Stimulated activated CD4-positive, alpha-beta T cell treated with anti-CD3 and anti-CD28 coated beads, TNF-alpha, amount 100 ng/mL, for 24 hours (primary cell): ENCODE measurements around the gene RBM20.
"Not testable (repeated sequence)": the region's sequence is repeated elsewhere in the genome, so short reads cannot be mapped to it uniquely, and the experiment has no call there.

Experiments
- DNase-seq, 3 experiments: peaks; one replicate each; pipeline ENCODE4 v3.0.0-alpha.2; 2020; ENCODE audit warnings: low read depth in 3 of 3

The RBM20 gene

DNA sequence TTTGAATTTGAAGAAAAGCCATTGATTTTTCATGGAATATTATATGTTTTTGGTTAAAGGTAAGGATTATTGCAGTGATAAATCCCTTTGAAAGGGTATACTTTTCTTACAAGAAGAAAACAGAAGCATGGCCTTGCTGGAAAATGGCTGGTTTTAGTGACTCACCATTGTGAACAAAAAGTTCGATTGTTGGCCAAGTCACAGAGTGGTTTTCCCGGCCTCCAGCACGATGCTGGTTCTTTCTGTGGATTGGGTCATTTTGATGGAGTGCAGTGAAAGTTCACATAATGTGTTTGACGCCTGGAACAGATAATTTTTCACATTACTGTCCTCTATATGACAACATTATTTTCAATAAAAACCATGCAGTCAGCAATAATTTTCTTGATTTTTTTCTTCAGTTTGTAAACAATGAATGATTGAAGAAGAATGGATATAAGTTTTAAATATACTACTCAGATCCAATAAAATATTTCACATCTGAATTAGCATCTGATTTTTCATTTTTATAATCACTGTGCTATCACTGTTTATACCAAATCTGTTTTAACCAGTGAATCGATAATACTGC is 60.9 kb downstream of the RBM20 start:
- no peak for DNase-seq

DNA sequence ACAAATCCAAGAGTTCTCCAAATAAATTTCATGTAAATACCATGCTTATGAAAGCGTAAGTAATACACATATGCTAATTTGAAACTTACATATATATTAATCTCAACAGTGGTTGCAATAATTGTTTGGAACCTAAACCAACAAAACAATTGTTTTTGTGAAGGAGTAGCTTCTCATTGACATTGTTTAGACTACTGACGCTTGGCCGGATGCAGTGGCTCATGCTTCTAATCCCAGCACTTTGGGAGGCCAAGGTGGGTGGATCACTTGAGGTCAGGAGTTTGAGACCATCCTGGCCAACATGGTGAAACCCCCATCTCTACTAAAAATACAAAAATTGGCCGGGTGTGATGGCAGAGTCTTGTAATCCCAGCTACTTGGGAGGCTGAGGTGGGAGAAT is 61.5 kb downstream of the RBM20 start:
- DNase-seq = not testable (repeated sequence)

DNA sequence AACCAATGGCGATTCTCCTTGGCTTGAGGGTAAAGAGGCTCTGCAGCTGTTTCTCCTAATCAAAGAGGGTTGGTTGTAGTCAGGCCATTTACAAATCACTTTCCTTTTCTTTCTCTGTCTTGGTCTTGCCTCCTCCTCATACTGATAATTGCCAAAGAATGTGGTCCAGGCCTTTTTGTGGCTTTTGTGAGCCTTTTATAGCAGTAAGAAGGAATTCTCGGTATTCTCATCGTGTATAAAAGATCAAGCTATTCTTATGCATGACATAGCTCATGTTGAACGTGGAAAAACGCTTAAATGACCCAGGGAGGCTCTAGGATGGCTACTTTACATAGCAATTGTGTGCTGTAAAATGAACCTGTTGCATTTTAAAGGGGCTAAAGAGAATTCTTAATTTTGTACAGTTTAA is 62.6 kb downstream of the RBM20 start:
- no peak for DNase-seq

DNA sequence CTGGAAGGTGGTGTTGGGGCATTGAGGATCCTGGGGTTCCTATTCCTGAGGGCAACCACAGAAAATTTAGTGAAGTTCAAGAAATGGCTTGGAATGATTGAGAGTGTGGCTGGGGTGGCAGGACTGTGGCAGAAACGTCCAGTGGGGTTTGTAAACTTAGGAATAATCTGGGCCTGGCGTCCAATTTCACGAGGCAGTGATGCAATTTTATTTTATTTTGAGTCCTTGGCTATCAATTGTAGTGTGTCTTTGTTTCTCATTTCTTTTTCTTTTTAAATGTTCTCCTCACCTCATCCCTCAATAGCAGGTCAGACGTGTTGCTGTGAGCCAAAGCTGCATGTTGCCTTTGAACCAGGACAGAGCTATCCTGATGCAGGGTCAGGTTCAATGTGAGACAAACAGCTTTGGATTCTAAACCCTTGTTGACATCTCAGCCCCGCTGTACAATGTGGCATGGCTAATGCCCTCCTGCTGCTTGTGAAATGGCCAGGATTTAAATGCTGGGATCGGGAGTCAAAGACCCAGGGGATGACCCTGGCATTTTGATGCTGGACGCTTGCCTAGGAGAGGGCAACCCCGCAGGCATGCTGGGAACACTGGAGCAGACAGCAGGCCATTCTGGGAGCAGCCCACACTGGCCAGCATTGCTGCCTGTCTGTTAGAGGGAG is 64.8 kb downstream of the RBM20 start:
- no peak for DNase-seq

DNA sequence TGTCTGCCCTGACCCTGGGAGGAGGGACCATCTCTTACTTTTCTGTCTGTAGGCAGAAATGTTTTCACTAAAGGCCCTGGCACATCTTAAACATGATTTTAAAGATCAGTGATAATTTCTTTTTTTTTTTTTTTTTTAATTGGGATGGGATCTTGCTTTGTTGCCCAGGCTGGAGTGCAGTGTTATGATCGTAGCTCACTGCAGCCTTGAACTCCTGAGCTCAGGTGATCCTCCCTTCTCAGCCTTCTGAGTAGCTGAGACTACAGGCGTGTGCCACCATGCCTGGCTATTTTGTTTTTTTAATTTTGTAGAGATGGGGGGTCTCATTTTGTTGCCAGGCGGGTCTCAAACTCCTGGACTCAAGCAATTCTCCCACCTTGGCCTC is 65.3 kb downstream of the RBM20 start:
- no peak for DNase-seq

DNA sequence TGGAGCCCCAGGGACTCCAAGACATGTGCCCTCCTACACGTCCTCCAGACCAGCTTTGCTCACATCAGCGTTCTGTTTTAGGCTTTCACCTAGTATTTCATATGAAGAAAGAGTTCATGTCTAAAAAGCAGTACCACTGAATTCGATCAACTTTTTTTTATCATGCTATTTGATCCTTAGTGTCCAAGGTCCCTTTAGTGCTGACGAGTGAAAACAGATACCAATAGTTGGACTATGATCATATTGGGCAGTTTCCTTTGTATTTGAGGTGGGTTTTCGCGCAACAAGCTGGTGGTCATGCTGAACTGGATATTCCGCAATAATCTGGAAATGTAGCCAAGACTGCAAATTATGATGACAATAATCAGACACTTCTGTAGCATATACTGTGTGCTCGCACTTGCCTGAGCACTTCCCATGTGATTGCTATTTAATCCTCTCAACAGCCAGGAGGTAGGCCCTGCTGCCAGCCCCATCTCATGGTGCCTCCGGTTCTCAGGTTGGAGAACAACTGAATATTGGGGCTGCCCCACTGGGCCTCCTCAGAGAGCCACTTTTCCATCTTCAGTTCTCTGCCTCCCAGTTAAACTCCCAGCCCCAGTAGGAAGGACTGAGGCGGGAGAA is 65.9 kb downstream of the RBM20 start:
- no peak for DNase-seq

DNA sequence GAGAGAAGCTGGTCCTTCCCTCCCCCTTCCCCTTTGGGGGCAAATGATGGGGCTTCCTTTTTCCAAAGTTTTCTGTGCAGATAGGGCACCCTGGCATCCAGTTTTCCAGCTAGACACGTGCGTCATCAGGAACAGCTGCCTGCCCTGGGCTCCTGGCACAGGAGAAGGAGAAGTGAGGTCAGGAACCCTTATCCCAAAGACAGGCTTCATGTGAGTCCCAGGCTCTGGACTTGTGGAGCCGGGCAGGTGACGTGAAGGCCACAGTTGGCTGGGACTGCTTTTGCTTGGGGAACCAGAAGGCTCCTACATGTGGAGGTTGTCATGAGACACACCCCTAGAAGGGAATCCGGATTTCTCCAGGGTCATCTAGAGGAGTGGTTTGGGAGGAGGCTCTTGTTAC is 66.5 kb downstream of the RBM20 start:
- no peak for DNase-seq

DNA sequence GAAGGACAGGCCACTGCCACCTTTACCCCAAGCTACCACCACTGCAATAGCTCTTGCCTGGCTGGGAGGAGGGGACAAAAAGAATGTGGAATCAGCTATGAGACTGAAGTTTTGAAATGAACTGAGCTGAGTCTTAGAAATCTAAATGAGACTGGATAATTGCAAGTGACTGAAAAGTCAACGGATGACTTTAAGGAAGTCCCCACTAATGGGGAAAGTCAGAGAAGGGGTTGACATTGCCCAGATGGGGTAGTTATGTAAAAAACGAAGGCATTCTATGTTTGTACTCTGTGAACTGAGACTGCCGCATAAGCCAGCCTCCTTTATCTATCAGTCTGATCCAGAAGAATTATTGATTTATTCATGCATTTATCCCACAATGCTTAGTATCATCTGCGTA is 67.2 kb downstream of the RBM20 start:
- no peak for DNase-seq

DNA sequence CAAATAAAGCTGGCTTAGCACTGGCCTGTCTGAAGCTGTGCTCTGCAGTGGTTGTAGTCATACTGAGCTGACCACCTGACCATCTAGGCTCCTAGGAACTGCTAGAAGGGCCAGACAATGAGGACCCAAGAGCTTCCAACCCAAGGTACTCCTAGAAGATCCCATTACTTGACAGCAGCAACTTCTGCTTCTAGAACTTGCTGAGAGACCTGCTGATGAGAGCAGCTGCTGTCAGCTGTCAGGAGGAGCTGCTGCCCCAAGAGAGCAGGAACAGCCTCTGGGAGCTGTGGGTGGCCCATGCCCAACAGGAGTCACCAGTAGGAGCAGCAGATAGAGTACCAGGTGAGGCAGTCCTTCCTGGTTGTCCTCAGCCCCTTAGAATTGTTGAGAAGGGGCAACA is 70.2 kb downstream of the RBM20 start:
- no peak for DNase-seq

DNA sequence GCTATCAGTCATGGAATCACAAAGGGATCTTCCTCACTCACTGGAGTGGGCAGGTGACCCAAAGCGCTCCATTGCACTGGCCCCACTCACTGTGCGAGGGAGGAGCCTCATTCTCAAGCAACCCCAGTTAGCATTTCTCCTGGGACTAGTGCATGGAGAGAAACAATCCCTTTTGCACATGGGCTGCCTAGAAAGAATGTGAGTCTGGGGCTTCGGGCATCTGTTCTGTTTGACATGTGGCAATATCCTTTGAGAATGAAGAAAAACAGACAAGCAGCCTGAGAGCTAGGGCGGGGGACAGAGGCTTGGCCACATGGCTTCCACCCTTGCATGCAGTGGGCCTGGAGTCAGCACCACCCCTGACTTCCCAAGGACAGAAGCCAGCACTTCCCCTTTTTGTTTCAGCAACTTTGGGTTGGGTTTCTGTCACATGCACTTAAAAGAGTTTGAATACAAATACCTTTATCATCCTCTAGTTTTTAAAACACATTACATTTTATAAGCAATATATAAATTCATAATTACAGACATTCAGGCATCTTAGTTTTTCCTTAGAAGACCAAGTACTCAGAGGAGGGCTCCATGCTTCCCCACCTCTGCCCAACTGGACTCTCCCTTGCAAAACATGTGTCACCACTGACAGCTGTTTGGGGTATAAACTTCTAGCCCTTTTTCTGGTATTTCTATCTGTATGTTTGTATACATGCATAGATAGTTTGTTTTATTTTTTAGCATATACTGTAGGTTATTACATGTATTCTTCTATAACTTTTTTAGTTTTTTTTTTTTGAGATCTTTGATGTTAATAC is 73.8 kb downstream of the RBM20 start:
- DNase-seq = no peak

DNA sequence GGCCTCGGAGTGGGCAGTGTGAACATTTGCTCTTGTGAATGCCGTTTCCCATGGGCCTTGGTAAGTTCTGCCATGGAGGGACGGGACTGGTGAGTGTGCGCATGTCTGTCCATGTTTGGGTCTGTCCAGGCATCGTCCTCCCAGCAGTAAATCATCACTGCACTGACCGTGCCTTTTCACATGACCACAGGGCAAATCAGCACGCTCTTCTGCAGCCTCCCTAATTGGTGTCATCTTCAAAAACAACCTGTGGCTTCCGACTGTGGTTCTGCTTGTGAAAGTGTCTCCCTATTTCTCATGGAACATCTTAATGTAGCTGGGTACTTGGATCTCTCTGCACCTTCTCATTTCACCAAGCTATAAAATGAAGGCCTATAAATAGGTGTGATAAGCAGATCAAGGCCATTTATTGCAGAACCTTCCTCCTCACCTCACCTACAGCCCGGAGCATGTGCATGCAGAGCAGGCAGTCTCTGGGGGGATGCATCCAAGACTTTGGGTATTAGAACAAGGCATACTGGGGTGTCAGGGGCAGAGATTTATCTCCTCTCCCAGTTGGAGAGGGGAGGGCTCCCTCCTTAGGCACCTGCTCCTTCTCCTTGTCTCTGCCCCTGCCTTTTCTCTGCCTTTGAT is 77.4 kb downstream of the RBM20 start:
- DNase-seq = no peak

DNA sequence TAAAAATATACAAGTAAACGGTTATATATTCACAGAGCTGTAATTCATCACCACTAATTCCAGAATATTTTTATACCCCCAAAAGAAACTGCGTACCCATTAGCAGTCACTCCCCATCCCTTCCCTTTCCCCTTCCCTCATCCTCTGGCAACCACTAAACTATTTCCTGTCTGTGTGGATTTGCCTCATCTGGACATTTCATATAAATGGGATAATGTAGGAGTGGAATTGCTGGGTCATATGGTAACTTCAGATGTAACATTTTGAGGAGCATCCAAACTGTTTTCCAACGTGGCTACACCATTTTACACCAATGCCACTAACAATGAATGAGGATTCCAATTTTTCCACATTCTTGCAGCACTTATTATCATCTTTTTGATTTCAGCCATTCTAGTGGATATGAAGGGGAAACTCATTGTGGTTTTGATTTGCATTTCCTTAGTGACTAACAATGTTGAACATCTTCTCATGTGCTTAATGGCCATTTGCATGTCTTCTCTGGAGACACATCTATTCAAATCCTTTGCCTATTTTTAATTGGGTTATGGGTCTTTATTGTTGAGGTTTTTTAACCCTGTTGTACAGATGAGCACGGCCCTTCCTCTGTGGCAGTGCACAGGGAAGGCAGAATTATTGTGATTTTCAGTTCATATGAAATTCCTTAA is 79.2 kb downstream of the RBM20 start:
- no peak for DNase-seq

DNA sequence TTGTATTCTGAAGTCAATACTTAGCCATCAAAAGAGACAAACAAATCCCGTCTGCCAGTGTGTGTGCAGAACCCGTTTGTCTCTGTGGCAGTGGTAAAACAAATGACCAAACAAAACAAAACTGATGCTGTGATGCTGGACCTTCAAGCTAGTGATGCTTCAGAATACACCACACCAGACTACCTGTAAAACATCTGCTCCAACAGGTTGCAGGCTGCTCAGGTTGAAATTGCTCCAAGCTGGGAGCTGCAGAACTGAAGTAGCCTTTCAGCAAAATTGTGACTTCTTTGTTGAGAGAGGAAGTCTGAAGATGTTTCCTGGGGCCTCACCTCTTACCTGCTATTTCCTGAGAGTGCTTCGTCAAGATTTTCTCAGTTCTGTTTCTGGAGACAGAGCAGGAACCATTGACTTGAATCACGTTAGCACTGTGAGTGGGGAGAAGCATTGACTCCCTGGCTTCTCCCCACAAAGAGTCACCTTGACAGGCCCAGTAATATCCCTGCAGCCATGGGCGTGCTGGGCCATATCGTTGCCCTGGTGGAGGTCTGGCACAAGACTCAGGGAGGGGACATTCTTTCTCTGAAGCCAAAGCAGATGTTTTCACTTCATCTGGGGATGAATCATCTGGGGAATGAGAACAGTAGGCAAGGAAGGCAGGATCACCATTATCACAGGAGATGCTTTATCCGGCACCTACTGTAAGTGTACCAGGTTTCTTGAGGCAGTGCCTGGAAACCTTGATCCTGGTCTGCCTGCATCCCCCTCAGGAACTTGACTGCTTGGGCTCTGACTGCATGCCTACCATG is 80.2 kb downstream of the RBM20 start:
- DNase-seq = no peak

DNA sequence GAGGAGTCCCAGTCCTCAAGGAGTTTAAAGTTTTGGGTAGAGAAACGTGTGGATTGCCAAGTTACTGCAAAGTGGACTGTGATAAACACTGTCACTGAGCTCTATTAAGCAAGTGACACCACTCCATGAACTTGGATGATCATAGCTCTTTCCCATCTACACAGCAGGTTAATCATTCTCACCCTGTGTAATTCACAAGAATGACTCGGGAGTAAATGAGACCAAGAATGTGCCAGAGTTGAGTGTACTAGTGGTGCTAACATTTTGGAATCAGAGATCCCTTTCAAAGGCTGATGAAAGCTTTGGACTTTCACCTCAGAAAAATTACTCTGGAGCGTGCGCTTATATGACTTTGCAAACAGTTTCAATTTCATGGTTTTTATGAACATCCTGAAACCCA is 80.8 kb downstream of the RBM20 start:
- no peak for DNase-seq

DNA sequence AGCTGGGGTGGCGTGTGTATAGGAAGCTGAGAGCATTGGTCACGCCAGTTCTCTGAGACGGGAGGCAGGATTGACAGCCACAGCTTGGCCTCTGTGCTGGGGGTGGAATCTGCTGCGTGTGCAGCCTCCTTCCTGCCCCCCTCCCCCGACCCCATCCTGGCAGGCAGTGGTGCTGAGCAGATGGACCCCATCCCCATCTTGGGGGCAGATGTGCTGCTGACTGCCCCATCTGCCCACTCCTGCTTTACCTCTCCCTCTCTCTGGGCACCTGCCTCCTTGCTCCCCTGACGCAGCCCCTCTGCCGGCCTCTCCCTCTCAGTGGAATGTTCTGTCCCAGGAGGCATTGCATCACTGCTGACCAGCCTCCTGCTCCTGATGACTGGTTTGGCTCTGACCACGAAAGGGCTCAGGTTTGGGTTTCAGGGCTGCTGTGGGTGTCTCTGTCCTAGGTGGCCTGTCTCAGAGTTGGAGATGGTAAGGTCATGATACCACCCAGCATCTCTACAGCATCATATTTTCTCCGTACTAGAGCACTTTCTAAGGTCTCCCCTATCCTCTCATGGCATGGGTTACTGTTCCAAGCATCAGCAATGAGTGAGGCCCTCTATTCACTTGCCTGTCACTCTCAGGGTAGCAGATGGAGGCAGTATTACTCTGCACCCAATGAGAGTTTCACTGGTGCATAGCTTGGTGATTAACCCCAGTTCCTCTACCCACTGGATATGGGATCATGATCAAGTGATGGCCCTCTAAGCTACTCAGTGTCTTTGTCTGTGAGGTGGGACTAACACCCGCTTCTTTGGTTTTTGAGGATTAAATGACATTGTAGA is 81.9 kb downstream of the RBM20 start:
- no peak for DNase-seq

DNA sequence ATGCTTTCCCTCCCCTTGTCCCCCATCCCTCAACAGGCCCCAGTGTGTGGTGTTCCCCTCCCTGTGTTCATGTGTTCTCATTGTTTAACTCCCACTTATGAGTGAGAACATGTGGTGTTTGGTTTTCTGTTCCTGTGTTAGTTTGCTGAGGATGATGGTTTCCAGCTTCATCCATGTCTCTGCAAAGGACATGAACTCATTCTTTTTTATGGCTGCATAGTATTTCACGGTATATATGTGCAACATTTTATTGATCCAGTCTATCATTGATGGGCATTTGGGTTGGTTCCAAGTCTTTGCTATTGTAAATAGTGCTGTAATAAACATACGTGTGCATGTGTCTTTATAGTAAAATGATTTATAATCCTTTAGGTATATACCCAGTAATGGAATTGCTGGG is 83.6 kb downstream of the RBM20 start:
- not testable (repeated sequence) for DNase-seq

DNA sequence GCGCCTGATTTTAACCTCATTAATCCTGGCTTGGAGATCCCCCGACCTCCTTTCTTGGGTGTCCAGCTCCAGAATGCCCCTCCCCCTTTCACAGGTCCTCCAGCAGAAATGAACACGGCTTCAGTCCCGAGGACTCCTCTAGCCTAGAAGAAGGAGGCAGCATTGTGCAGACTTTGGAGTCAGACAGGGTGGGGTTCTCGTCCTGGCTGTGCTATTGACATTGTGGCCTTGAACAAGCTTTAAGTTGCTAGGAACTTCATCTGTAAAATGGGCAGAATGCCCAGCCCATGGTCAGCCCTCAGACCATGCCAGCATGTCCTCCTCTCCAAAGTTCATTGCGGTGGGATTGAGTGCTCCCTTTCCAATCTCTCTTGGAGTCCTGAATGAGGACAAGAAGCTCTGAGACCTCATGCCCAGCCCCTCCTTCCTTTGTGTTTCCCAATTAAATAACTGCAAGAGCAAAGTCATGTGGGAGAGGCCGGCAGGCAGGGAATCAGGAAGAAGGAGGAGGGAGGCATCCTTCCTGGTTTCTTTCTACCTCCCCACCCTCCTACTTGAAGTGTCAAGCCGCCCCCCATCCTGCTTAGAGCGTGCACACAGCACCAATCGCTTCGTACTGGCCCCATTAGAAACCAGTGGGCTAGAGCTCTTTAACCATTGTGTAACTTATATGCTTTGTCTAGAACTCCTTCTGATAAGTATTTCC is 86.4 kb downstream of the RBM20 start:
- DNase-seq = no peak

DNA sequence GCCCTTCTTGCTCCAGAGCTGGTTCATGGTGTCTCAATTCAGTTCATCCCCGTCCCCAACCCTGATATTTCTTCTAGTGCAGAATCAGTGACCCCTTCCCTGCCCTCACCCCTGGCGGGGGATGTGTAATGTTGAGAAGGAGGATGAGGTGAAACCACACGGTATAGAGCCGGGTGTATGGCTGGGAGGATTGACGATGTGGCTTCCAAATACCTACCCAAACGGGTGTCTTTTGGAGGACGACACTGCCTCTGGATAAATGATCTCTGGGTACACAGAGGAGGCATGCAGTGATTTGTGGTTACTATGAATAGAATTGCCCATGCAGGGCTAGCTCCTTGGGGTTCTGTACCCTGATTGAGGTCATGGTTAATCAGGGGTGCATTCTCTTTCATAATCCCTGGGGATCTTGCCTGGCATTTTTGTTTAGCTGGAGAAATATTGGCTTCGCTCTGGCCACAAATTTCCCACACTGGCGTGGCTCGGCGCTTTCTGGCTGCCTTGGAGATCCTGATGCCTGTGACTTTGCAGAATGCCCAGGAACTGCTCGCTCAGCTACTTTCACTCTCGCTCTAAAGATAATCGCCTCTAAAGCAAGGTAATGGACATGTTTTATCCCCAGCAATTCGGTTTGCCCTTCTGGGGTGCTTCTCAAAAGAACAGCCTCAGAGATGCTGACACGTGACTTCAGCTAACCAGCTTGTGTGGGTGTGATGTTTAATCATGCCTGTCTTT is 89.2 kb downstream of the RBM20 start:
- DNase-seq = no peak

DNA sequence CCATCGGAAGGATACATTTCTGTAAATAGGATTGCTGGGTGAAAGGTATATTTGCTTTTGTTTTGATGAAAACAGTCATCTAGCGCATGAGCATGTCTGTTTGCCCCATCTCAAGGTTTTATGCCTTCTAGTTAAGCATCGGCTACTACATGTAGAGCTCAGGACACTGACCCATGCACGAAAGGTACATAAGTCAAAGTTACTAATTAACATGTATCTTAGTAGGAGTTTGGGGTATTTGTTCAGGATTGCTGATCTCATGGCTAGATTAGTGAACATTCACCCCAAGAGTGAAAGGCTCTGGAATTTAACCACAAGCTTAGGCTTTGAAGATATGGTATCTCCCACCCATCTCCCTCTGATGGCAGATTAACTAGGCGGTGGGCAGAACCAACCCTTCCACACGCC is 91.5 kb downstream of the RBM20 start:
- DNase-seq = no peak
